Measurements from ENCODE around the gene PALLD.
"Not testable (repeated sequence)": the region's sequence is repeated elsewhere in the genome, so short reads cannot be mapped to it uniquely, and the experiment has no call there.

Gene PALLD

GRCh38 chr4:168682898-168683500, 186.1 kb downstream of the PALLD start:
- DNase-seq: no peak

GRCh38 chr4:168683595-168683994, 186.7 kb downstream of the PALLD start:
- DNase-seq: no peak

GRCh38 chr4:168685136-168685809, 188.4 kb downstream of the PALLD start:
- no peak for DNase-seq

GRCh38 chr4:168688584-168688983, 191.7 kb downstream of the PALLD start:
- DNase-seq: no peak

- DNase-seq: no peak
These were observed 192.9 kb downstream of the PALLD start for GRCh38 chr4:168689791-168690190.

- no peak for DNase-seq
These were observed 193.3 kb downstream of the PALLD start for GRCh38 chr4:168690199-168690598.

- DNase-seq: no peak
These were observed 194.9 kb downstream of the PALLD start for GRCh38 chr4:168691631-168692369.

- no peak for DNase-seq
These were observed 197.1 kb downstream of the PALLD start for GRCh38 chr4:168693750-168694490.

GRCh38 chr4:168694667-168695066, 197.8 kb downstream of the PALLD start:
- DNase-seq: no peak

- DNase-seq: no peak
These were observed 198.4 kb downstream of the PALLD start for GRCh38 chr4:168695288-168695687.

GRCh38 chr4:168696280-168696679, 199.4 kb downstream of the PALLD start:
- DNase-seq: no peak

- DNase-seq: no peak
These were observed 200.0 kb downstream of the PALLD start for GRCh38 chr4:168696826-168697225.

GRCh38 chr4:168699224-168699878, 202.5 kb downstream of the PALLD start:
- no peak for DNase-seq

GRCh38 chr4:168701061-168701460, 204.2 kb downstream of the PALLD start:
- no peak for DNase-seq

- not testable (repeated sequence) for DNase-seq
These were observed 205.8 kb downstream of the PALLD start for GRCh38 chr4:168702581-168703087.

GRCh38 chr4:168705121-168705520, 208.3 kb downstream of the PALLD start:
- no peak for DNase-seq

- no peak for DNase-seq
These were observed 210.4 kb downstream of the PALLD start for GRCh38 chr4:168707205-168707604.

- no peak for DNase-seq
These were observed 211.3 kb downstream of the PALLD start for GRCh38 chr4:168708108-168708507.

- peak; percentile 45 for DNase-seq
These were observed 213.6 kb downstream of the PALLD start for GRCh38 chr4:168710353-168710946.

- no peak for DNase-seq
These were observed 214.6 kb downstream of the PALLD start for GRCh38 chr4:168711197-168712140.

- no peak for DNase-seq
These were observed 215.6 kb downstream of the PALLD start for GRCh38 chr4:168712316-168712890.
